ENCODE measurements around the gene THEMIS2. TPM values are rescaled to one million over a fixed set of nuclear protein-coding genes. Genes with fewer than 3 reads are reported as not detected.
"Not testable (repeated sequence)": the region's sequence is repeated elsewhere in the genome, so short reads cannot be mapped to it uniquely, and the experiment has no call there.

THEMIS2 gene
- total RNA-seq = 57.1 TPM
- polyA plus RNA-seq = 10 to 100 TPM; 37.9 to 69.9 (median 60.5) TPM

GRCh38 chr1:27872059-27872801, at the start of gene THEMIS2:
TSS of gene THEMIS2 (plus strand) at chr1:27872544. CDS start at chr1:27872572, 28 bp downstream.
- Mint-ChIP-seq H3K9me3 (no peaks in the 10 kb centered on the region), H3K4me1 (peaks cover 2 to 76% (median 32%) of the 10 kb centered on the region in 4 donors), H3K27me3 (no peaks in the 10 kb centered on the region), H3K27ac (peak within 1 kb of the TSS; percentile 94 to 98 (median 94)), H3K36me3 (peaks cover 3% of the 10 kb centered on the region), H3K4me3 (peak within 1 kb of the TSS; percentile 94 to 98 (median 97))
- no peaks in the 10 kb centered on the region for H3K9me3 ChIP-seq (ENCODE audit: control insufficient read depth in 2 of 2, low read length in 2 of 2)
- H3K27me3 ChIP-seq (ENCODE audit: control insufficient read depth, insufficient read depth, low read length) = no peaks in the 10 kb centered on the region
- peaks cover 9% of the 10 kb centered on the region for H3K36me3 ChIP-seq (ENCODE audit: control insufficient read depth, insufficient read depth, low read length)
- DNase-seq (peak; percentile 68 to 76 (median 76)), ATAC-seq (ENCODE audit: low read depth in 2 of 2) (peak; percentile 67 to 73)
- H3K4me3 ChIP-seq (ENCODE audit: low read depth, low read length) = peak within 1 kb of the TSS; percentile 84
- H3K4me1 ChIP-seq (ENCODE audit: control insufficient read depth, insufficient read depth, low read length, poor library complexity, severe bottlenecking) = peaks cover 73% of the 10 kb centered on the region
- peak within 1 kb of the TSS; percentile 67 for H3K27ac ChIP-seq (ENCODE audit: insufficient read depth, low read length, poor library complexity, severe bottlenecking)

DNA sequence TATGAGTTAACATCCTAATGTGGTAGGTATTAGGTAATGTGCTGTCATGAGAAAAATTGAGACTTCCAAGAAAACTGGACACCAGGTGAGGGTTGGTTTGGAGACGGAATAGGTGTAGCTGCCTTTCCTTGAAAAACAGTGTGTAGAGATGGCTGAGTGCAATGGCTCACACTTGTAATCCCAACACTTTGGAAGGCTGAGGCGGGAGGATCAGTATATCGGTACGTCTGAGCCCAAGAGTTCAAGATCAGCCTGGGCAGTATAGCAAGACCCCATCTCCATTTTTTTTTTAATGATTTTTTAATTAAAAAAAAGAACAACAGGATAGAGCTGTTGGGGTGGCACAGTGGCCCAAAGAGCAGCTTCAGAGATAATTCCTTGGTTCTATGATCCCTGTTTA, 48.6 kb upstream of the THEMIS2 start:
- no peaks in the 10 kb centered on the region for H3K27me3 ChIP-seq (ENCODE audit: control insufficient read depth, insufficient read depth, low read length)
- no peak overlapping the region for H3K4me3 ChIP-seq (ENCODE audit: low read depth, low read length)
- no peak overlapping the region for H3K27ac ChIP-seq (ENCODE audit: insufficient read depth, low read length, poor library complexity, severe bottlenecking)
- H3K4me3 Mint-ChIP-seq = no peak overlapping the region
- H3K36me3 ChIP-seq (ENCODE audit: control insufficient read depth, insufficient read depth, low read length) = peaks cover 30% of the 10 kb centered on the region
- no peaks in the 10 kb centered on the region for H3K4me1 Mint-ChIP-seq
- H3K27ac Mint-ChIP-seq = no peak overlapping the region
- ATAC-seq (ENCODE audit: low read depth in 2 of 2) = no peak
- peaks cover 21% of the 10 kb centered on the region for H3K36me3 Mint-ChIP-seq
- no peaks in the 10 kb centered on the region for H3K27me3 Mint-ChIP-seq
- H3K9me3 ChIP-seq (ENCODE audit: control insufficient read depth in 2 of 2, low read length in 2 of 2) = no peaks in the 10 kb centered on the region
- H3K4me1 ChIP-seq (ENCODE audit: control insufficient read depth, insufficient read depth, low read length, poor library complexity, severe bottlenecking) = no peaks in the 10 kb centered on the region
- DNase-seq = no peak
- no peaks in the 10 kb centered on the region for H3K9me3 Mint-ChIP-seq

DNA sequence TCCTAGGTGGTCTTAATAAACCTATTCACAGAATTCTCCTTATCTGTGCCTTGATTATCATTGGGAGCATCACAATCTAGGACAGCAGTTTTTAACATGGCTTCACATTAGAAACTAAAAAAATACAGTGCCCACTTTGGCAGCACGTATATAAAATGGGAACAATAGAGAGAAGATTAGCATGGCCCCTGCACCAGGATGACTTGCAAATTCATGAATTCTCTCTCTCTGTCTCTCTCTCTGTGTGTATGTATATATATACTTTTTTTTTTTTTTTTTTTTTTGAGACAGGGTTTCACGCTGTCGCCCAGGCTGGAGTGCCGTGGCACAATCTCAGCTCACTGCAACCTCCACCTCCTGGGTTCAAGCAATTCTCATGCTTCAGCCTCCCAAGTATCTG, 47.9 kb upstream of the THEMIS2 start:
- Histone ChIP-seq H3K27me3 (ENCODE audit: control insufficient read depth, insufficient read depth, low read length) (no peaks in the 10 kb centered on the region), H3K9me3 (ENCODE audit: control insufficient read depth in 2 of 2, low read length in 2 of 2) (no peaks in the 10 kb centered on the region), H3K36me3 (ENCODE audit: control insufficient read depth, insufficient read depth, low read length) (peaks cover 24% of the 10 kb centered on the region), H3K4me3 (ENCODE audit: low read depth, low read length) (no peak overlapping the region), H3K4me1 (ENCODE audit: control insufficient read depth, insufficient read depth, low read length, poor library complexity, severe bottlenecking) (no peaks in the 10 kb centered on the region), H3K27ac (ENCODE audit: insufficient read depth, low read length, poor library complexity, severe bottlenecking) (no peak overlapping the region)
- Mint-ChIP-seq H3K36me3 (peaks cover 18% of the 10 kb centered on the region), H3K27me3 (no peaks in the 10 kb centered on the region), H3K27ac (no peak overlapping the region), H3K4me1 (no peaks in the 10 kb centered on the region), H3K9me3 (no peaks in the 10 kb centered on the region), H3K4me3 (no peak overlapping the region)
- ATAC-seq (ENCODE audit: low read depth in 2 of 2) = no peak
- no peak for DNase-seq

- peak overlapping the region; percentile 92 for H3K4me3 ChIP-seq (ENCODE audit: low read depth, low read length)
- Mint-ChIP-seq H3K27ac (peak overlapping the region in 2 of 3 donors; percentile 92 to 94), H3K4me3 (peak overlapping the region; percentile 94 to 98 (median 96)), H3K4me1 (peaks cover 12 to 40% (median 27%) of the 10 kb centered on the region in 4 donors)
- not testable (repeated sequence) for H3K9me3 Mint-ChIP-seq; H3K27me3 Mint-ChIP-seq; H3K27ac ChIP-seq (ENCODE audit: insufficient read depth, low read length, poor library complexity, severe bottlenecking); DNase-seq; ATAC-seq (ENCODE audit: low read depth in 2 of 2); H3K9me3 ChIP-seq (ENCODE audit: control insufficient read depth in 2 of 2, low read length in 2 of 2); H3K27me3 ChIP-seq (ENCODE audit: control insufficient read depth, insufficient read depth, low read length); H3K36me3 Mint-ChIP-seq
- peaks cover 19% of the 10 kb centered on the region for H3K36me3 ChIP-seq (ENCODE audit: control insufficient read depth, insufficient read depth, low read length)
- peaks cover 17% of the 10 kb centered on the region for H3K4me1 ChIP-seq (ENCODE audit: control insufficient read depth, insufficient read depth, low read length, poor library complexity, severe bottlenecking)
Measured at GRCh38 chr1:27829339-27829960, 42.9 kb upstream of the THEMIS2 start.

DNA sequence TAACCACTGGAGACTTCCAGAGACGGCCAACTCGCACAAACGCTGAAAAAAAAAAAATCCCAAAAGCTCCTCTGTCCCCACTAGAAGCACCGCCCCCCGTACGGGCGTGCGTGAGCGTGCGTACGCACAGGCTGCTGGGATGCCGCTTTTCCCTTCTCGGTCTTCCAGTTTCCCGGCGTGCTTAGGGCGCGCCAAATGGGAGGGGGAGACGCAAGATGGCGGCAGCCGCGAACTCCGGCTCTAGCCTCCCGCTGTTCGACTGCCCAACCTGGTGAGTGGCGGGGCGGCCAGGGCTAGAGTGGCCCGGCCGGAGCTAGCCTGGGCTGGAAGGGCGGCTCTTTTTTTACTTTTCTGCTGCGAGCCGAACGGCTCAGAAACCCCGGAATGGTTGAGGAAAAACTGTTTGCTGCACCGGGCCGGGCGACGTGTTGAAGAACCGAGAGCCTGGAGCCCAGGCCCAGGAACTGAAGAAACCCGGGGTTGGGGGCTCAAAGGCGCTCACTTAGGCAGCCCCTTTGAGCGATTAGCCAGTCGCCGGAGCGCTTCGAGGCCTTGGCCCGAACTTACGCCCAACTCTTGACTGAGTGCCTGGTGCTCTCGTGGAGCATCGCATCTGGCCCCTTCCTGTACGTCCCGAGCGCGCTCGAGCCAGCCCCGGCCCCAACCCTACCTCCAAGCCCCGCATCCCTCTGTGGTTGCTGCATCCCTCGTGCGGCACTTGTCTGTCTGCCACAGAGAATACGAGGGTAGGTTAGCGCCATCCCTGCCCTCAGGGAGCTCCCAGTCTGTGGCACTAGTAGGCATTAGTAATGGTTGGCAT, 41.5 kb upstream of the THEMIS2 start, which contains the start of gene PPP1R8:
Gene PPP1R8 (plus strand): TSS at position 162 of the 820 bp plus-strand sequence. CDS start 54 bp downstream, at position 216.
- no peaks in the 10 kb centered on the region for H3K27me3 ChIP-seq (ENCODE audit: control insufficient read depth, insufficient read depth, low read length)
- H3K4me1 Mint-ChIP-seq = peaks cover 12 to 54% (median 36%) of the 10 kb centered on the region in 4 donors
- H3K9me3 Mint-ChIP-seq = peaks cover 0 to 2% (median 0%) of the 10 kb centered on the region in 7 donors
- DNase-seq = peak; percentile 75 to 93 (median 81)
- peak within 1 kb of the TSS; percentile 81 for H3K27ac ChIP-seq (ENCODE audit: insufficient read depth, low read length, poor library complexity, severe bottlenecking)
- H3K27ac Mint-ChIP-seq = peak within 1 kb of the TSS; percentile 89 to 94 (median 92)
- H3K4me3 ChIP-seq (ENCODE audit: low read depth, low read length) = peak within 1 kb of the TSS; percentile 92
- peak; percentile 95 to 97 for ATAC-seq (ENCODE audit: low read depth in 2 of 2)
- H3K4me3 Mint-ChIP-seq = peak within 1 kb of the TSS; percentile 94 to 98 (median 96)
- peaks cover 29% of the 10 kb centered on the region for H3K36me3 ChIP-seq (ENCODE audit: control insufficient read depth, insufficient read depth, low read length)
- H3K9me3 ChIP-seq (ENCODE audit: control insufficient read depth in 2 of 2, low read length in 2 of 2) = no peaks in the 10 kb centered on the region
- H3K36me3 Mint-ChIP-seq = peaks cover 4% of the 10 kb centered on the region
- H3K4me1 ChIP-seq (ENCODE audit: control insufficient read depth, insufficient read depth, low read length, poor library complexity, severe bottlenecking) = peaks cover 17% of the 10 kb centered on the region
- no peaks in the 10 kb centered on the region for H3K27me3 Mint-ChIP-seq

DNA sequence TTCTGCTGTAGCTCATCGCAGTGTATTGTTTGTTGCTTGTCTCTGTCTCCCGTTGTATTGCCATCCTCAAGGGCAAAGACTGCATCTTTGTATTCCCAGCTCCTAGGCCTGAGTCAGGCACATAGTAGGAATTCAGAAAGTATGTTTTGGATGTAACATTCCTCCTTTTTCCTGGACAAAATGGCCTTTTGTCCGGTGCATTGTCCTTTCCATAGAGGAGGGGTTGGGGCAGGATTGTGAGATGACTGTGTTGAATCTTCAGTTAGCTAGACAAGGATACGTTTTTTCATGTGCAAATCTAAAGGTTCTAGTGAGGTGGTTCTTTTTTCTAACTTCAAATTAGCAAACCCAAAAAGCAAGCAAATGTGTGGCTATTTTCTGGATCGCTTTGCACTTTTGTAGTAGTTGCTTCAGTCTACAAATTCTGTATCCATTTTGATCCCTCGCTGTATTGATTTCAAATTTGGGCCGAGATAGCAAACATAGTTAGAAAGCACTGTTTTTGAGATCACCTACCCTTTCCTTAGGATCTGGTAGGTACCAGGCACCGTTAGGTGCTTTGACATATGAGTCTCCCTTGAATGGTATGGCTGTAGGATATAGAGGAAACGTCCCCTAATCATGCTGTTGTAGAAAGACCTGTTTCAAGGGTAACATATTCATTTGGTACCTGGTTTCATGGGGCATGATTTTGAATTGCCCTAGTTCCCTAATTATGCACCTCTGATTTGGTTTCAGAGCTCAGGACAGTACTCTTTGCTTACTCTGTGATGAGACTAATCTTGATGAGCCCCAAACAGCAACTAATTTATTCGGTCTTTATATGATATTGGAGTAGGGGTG, 40.6 kb upstream of the THEMIS2 start:
- Mint-ChIP-seq H3K4me3 (peak overlapping the region; percentile 94 to 98 (median 96)), H3K36me3 (peaks cover 4% of the 10 kb centered on the region), H3K9me3 (peaks cover 0 to 2% (median 0%) of the 10 kb centered on the region in 7 donors), H3K27ac (peak overlapping the region; percentile 70 to 94 (median 92)), H3K4me1 (peaks cover 12 to 56% (median 39%) of the 10 kb centered on the region in 4 donors), H3K27me3 (no peaks in the 10 kb centered on the region)
- ATAC-seq (ENCODE audit: low read depth in 2 of 2) = no peak
- H3K27ac ChIP-seq (ENCODE audit: insufficient read depth, low read length, poor library complexity, severe bottlenecking) = peak overlapping the region; percentile 81
- no peaks in the 10 kb centered on the region for H3K27me3 ChIP-seq (ENCODE audit: control insufficient read depth, insufficient read depth, low read length)
- H3K4me1 ChIP-seq (ENCODE audit: control insufficient read depth, insufficient read depth, low read length, poor library complexity, severe bottlenecking) = peaks cover 17% of the 10 kb centered on the region
- DNase-seq = no peak
- H3K4me3 ChIP-seq (ENCODE audit: low read depth, low read length) = peak overlapping the region; percentile 92
- H3K9me3 ChIP-seq (ENCODE audit: control insufficient read depth in 2 of 2, low read length in 2 of 2) = no peaks in the 10 kb centered on the region
- H3K36me3 ChIP-seq (ENCODE audit: control insufficient read depth, insufficient read depth, low read length) = peaks cover 34% of the 10 kb centered on the region
